ENCODE data around the gene PITX2. TPM values are rescaled to one million over a fixed set of nuclear protein-coding genes. Genes with fewer than 3 reads are reported as not detected.

Gene PITX2
- total RNA-seq, 1 experiment from 2014 or later, result 8.3 TPM

GRCh38 chr4:110637408-110638088 is 14.7 kb upstream of the PITX2 start:
- ATAC-seq, result peak; percentile 13
- peak overlapping the region; percentile 73 for H3K9ac ChIP-seq (ENCODE audit: low read length)
- no peaks in the 10 kb centered on the region for H3K79me2 ChIP-seq (ENCODE audit: insufficient read depth, low read length)
- H3K36me3 ChIP-seq (ENCODE audit: control insufficient read depth in 1 of 2, insufficient read depth in 2 of 2, low read length in 2 of 2), result no peaks in the 10 kb centered on the region
- H4K20me1 ChIP-seq (ENCODE audit: insufficient read depth), result no peaks in the 10 kb centered on the region
- ChIA-PET RAD21 (ENCODE audit: low non-redundant PET in 1 of 2, low total read pairs in 2 of 2, uncharacterized antibody in 2 of 2, unreplicated experiment in 2 of 2) (no interaction called here), CTCF (no interaction called here), POLR2A (no interaction called here)
- peak overlapping the region; percentile 97 for H3K4me2 ChIP-seq (ENCODE audit: low read length)
- BruUV-seq (replicated peaks), result no TSS peak
- peak overlapping the region; percentile 99 for H2AFZ ChIP-seq (ENCODE audit: low read depth, low read length, poor library complexity, severe bottlenecking)
- no peak for DNase-seq (ENCODE audit: low read depth, low spot score)
- H3K9me2 ChIP-seq (ENCODE audit: insufficient read depth), result no peaks in the 10 kb centered on the region
- H3K4me3 ChIP-seq (replicated peaks in 1 of 2; ENCODE audit: low read depth in 1 of 2, low read length in 2 of 2), result peak overlapping the region; percentile 78 to 91
- intact Hi-C loops (cut with micrococcal nuclease), result loop anchor here (10.0 kb wide), 3 partner anchors 497 to 1297 kb away; no protein-coding TSS in a partner anchor
- TF ChIP-seq CTCF (IDR thresholded peaks at IDR 0.05 in 2 of 3, conservative IDR thresholded peaks at IDR 0.05 in 1 of 3; ENCODE audit: borderline replicate concordance in 1 of 3, insufficient read depth in 1 of 3, low read depth in 2 of 3, low read length in 2 of 3) (no peak), CBX3 (IDR thresholded peaks at IDR 0.05; ENCODE audit: low read depth) (no peak), YY1 (IDR thresholded peaks at IDR 0.05; ENCODE audit: extremely low read depth, insufficient replicate concordance, low read depth, low read length) (no peak), SRF (IDR thresholded peaks at IDR 0.05; ENCODE audit: low read depth) (no peak), TCF7L2 (IDR thresholded peaks at IDR 0.05; ENCODE audit: borderline replicate concordance, extremely low read depth, insufficient read depth, insufficient read length) (no peak), EZH2phosphoT487 (IDR thresholded peaks at IDR 0.05; ENCODE audit: borderline replicate concordance) (no peak), POLR2A (IDR thresholded peaks at IDR 0.05; ENCODE audit: borderline replicate concordance, extremely low read depth, insufficient read depth, insufficient read length) (no peak), MAX (IDR thresholded peaks at IDR 0.05) (no peak), ELF1 (IDR thresholded peaks at IDR 0.05; ENCODE audit: borderline replicate concordance, low read depth) (no peak), CEBPB (IDR thresholded peaks at IDR 0.05; ENCODE audit: low read depth) (no peak), POLR2AphosphoS5 (IDR thresholded peaks at IDR 0.05; ENCODE audit: low read depth, low read length) (no peak), SIN3A (IDR thresholded peaks at IDR 0.05; ENCODE audit: low read depth) (no peak), ZFX (IDR thresholded peaks at IDR 0.05) (no peak), ZBTB33 (IDR thresholded peaks at IDR 0.05; ENCODE audit: extremely low read depth, insufficient replicate concordance, low read length) (no peak), EZH2 (IDR thresholded peaks at IDR 0.05) (no peak)
- no peaks in the 10 kb centered on the region for H3K9me3 ChIP-seq (ENCODE audit: control insufficient read depth in 1 of 2, insufficient read depth in 1 of 2, low read depth in 1 of 2, low read length in 2 of 2)
- H3K27me3 ChIP-seq (ENCODE audit: insufficient read depth, low read length), result no peaks in the 10 kb centered on the region
- H3K27ac ChIP-seq (ENCODE audit: low read depth, low read length), result no peak overlapping the region
- peaks cover 4 to 16% of the 10 kb centered on the region in 2 experiments; a peak in 3 of 4 replicates for H3K4me1 ChIP-seq (ENCODE audit: control insufficient read depth in 1 of 2, insufficient read depth in 2 of 2, low read length in 2 of 2)

Data from HCT116 (cell line).